A549 (cell line): ENCODE measurements around the gene DDX10. TPM values are rescaled to one million over a fixed set of nuclear protein-coding genes. Genes with fewer than 3 reads are reported as not detected.

ENCODE experiments used
- ATAC-seq, 2 experiments: fragments of 200-7000 bp in 1 of 2; fragments of >200 bp in 1 of 2; cut with Nextera tagmentation in 1 of 2; cut with Tn5 transposase in 1 of 2; 3 replicates each; pipeline versions ENCODE4 v1.8.0 to v1.9.1; 2018 to 2020; ENCODE audit warnings: mild to moderate bottlenecking in 1 of 2, moderate library complexity in 1 of 2
- CTCF ChIA-PET: fragments of 300-600 bp; sonication (Branson Sonifier 250); formaldehyde crosslinking; extraction: SDS; loops from one replicate; lab custom pipeline; 2021; ENCODE audit warnings: antibody characterized with exemption, inconsistent platforms; lab: Yijun Ruan, JAX
- POLR2A ChIA-PET: fragments of 350-600 bp; formaldehyde crosslinking; extraction: SDS; loops from one replicate; lab custom pipeline; 2021; ENCODE audit warnings: antibody characterized with exemption, inconsistent platforms; lab: Yijun Ruan, JAX
- DNase-seq, 2 experiments: peaks; one replicate each; pipeline versions ENCODE4 v3.0.0 to v3.0.0-alpha.2; 2011 to 2016; ENCODE audit warnings: low read depth in 1 of 2, low spot score in 1 of 2
- FAIRE-seq: peaks from 2 replicates; lab custom pipeline; 2011; peaks lifted over from hg19 to GRCh38; lab: Jason Lieb, UNC
- H3K27ac ChIP-seq, 2 experiments: fragments of >200 bp; sonication (Bioruptor Twin); formaldehyde crosslinking; 3 replicates each; pipeline ENCODE4 v1.5.1; 2016 to 2017
- H3K4me1 ChIP-seq: fragments of >200 bp; sonication (Bioruptor Twin); formaldehyde crosslinking; 3 replicates; pipeline ENCODE4 v1.6.1; 2016
- H3K4me2 ChIP-seq: fragments of >200 bp; sonication (Bioruptor Twin); formaldehyde crosslinking; 3 replicates; pipeline ENCODE4 v1.6.1; 2016
- H3K4me3 ChIP-seq: fragments of >200 bp; sonication (Bioruptor Twin); formaldehyde crosslinking; 3 replicates; pipeline ENCODE4 v1.5.1; 2016
- H3K9me3 ChIP-seq: fragments of >200 bp; sonication (Bioruptor Twin); formaldehyde crosslinking; 3 replicates; pipeline ENCODE4 v1.6.1; 2016
- CHD2 ChIP-seq: fragments of 150-350 bp; IDR thresholded peaks from 2 replicates; pipeline ENCODE4 v1.6.1; 2014; ENCODE audit warnings: low read length; ENCODE audit not compliant: partially characterized antibody
- CTCF ChIP-seq: fragments of >200 bp; sonication (Bioruptor Twin); formaldehyde crosslinking; IDR thresholded peaks from 3 replicates; pipeline ENCODE4 v1.5.1; 2016
- EHF ChIP-seq: fragments of 250-450 bp; sonication (Bioruptor Pico); IDR thresholded peaks from 2 replicates; pipeline ENCODE4 v1.5.0; 2020; ENCODE audit warnings: mild to moderate bottlenecking
- ESRRA ChIP-seq: fragments of 150-350 bp; IDR thresholded peaks from 2 replicates; pipeline ENCODE4 v1.6.1; 2014; ENCODE audit warnings: mild to moderate bottlenecking, low read length, borderline replicate concordance
- FOSB ChIP-seq: fragments of 250-450 bp; sonication (Bioruptor Pico); IDR thresholded peaks from 2 replicates; pipeline ENCODE4 v1.5.0; 2020; ENCODE audit warnings: mild to moderate bottlenecking, moderate library complexity
- HMGXB4 ChIP-seq: fragments of 250-450 bp; sonication (Bioruptor Pico); IDR thresholded peaks from 2 replicates; pipeline ENCODE4 v1.5.0; 2021; ENCODE audit warnings: mild to moderate bottlenecking, moderate library complexity, borderline replicate concordance
- NPAS2 ChIP-seq: fragments of 250-450 bp; sonication (Bioruptor Pico); IDR thresholded peaks from 2 replicates; pipeline ENCODE4 v1.8.0; 2022; ENCODE audit warnings: mild to moderate bottlenecking, moderate library complexity, borderline replicate concordance
- POLR2AphosphoS2 ChIP-seq: conservative IDR thresholded peaks from 2 replicates; pipeline ENCODE4 v1.6.1; 2012; ENCODE audit warnings: low read length, improper control_type of control experiment, inconsistent platforms
- RARB ChIP-seq: fragments of 250-450 bp; sonication (Bioruptor Pico); IDR thresholded peaks from 2 replicates; pipeline ENCODE4 v1.8.0; 2021; ENCODE audit warnings: mild to moderate bottlenecking, moderate library complexity
- RNF2 ChIP-seq: fragments of 200-600 bp; sonication (generic); IDR thresholded peaks from 2 replicates; pipeline ENCODE4 v1.6.1; 2016; ENCODE audit warnings: low read depth, mild to moderate bottlenecking, antibody characterized with exemption, moderate library complexity, borderline replicate concordance
- SMC3 ChIP-seq: fragments of >200 bp; sonication (Bioruptor Twin); formaldehyde crosslinking; IDR thresholded peaks from 3 replicates; pipeline ENCODE4 v1.6.1; 2018; ENCODE audit warnings: inconsistent platforms
- SREBF2 ChIP-seq: fragments of 450-650 bp; IDR thresholded peaks from 2 replicates; pipeline ENCODE4 v1.6.1; 2014; ENCODE audit warnings: mild to moderate bottlenecking, moderate library complexity
- ZSCAN20 ChIP-seq: fragments of 250-450 bp; sonication (Bioruptor Pico); IDR thresholded peaks from 2 replicates; pipeline ENCODE4 v1.8.0; 2022; ENCODE audit warnings: mild to moderate bottlenecking, moderate library complexity
- WGBS: methylation state at CpG from one replicate; pipeline ENCODE4 v1.1.6; 2017; ENCODE audit errors: missing lambda C conversion rate; 5-methylcytosine and 5-hydroxymethylcytosine counted together
- polyA plus RNA-seq, 4 experiments: library from polyadenylated mRNA; depleted of rRNA in 3 of 4; stranded (reverse); fragments of >200 nt; fragmentation: RNase III in 1 of 4; extraction: RNeasy Plus Mini Kit Qiagen cat#74134 plus additional on column Dnase treatment in 1 of 4; gene quantifications; 2 replicates in 3 of 4; 3 replicates in 1 of 4; pipeline ENCODE4 v1.2.3, GENCODE V29; 2011 to 2017
- TF ChIP-seq, protein P1 (sequence below): fragments of 450-650 bp; IDR thresholded peaks from 2 replicates; pipeline ENCODE4 v1.6.1; 2014; ENCODE audit warnings: antibody characterized with exemption
- TF ChIP-seq, protein P2 (sequence below): IDR thresholded peaks from 2 replicates; pipeline ENCODE4 v1.6.1; 2012
- TF ChIP-seq, protein P3 (sequence below): fragments of >200 bp; sonication (Bioruptor Twin); formaldehyde crosslinking; IDR thresholded peaks from 2 replicates; pipeline ENCODE4 v1.6.1; 2016

The DDX10 gene
- polyA plus RNA-seq, 2 of the 4 experiments (the other 2 are of a cell fraction), result 46.0 to 189 TPM

DNA sequence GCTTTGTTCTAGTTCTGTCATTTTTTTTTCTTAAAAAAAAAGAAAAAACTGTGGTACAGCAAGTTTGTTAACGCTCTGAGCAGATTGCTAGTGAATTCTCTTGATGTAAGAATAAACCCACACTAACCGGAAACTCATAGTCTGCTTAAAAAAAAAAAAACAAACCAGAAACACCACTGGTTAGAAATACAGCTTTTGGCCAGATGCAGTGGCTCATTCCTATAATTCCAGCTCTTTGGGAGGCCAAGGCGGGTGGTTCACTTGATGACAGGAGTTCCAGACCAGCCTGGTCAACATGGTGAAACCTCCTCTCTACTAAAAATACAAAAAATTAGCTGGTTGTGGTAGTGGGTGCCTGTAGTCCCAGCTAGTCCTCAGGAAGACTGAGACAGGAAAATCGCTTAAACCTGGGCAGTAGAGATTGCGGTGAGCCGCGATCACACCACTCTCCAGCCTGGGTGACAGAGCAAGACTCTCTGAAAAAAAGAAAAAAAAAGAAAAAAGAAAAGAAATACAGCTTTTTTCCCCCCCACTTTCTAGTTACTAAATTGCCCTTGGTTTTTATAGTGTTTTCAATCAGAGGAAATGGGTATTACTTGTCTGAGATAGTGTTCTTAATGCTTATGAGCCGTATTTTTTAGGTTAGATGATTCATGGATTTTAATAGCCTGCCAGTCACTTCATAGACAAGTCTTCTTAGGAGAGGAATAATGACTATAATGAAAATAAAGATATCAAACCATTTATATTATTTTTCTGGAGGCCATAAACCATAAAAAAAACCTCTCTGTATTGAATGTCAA is 222.8 kb downstream of the DDX10 start:
- no peak for TF ChIP-seq SMC3
- TF ChIP-seq, protein P1, sequence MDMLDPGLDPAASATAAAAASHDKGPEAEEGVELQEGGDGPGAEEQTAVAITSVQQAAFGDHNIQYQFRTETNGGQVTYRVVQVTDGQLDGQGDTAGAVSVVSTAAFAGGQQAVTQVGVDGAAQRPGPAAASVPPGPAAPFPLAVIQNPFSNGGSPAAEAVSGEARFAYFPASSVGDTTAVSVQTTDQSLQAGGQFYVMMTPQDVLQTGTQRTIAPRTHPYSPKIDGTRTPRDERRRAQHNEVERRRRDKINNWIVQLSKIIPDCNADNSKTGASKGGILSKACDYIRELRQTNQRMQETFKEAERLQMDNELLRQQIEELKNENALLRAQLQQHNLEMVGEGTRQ, result no peak
- TF ChIP-seq NPAS2 (CRISPR knock-in tag), result no peak
- no peak for TF ChIP-seq SREBF2
- no peak for TF ChIP-seq ESRRA
- TF ChIP-seq, all 56 proteins: peak for 0
- Histone ChIP-seq H3K4me3 (no peak overlapping the region), H3K4me1 (peaks cover 36% of the 10 kb centered on the region), H3K4me2 (no peak overlapping the region; the same call in 2 of the 3 replicates), H3K9me3 (no peaks in the 10 kb centered on the region), H3K27ac (peak overlapping the region; percentile 3 to 71; a peak in 4 of 6 replicates)
- ATAC-seq (no peak), FAIRE-seq (no peak), DNase-seq (no peak)
- ChIA-PET POLR2A (interaction anchor here (0.7 kb wide), 1 partner anchor 660 kb away, joined by 3 read pairs; no protein-coding TSS in a partner anchor), CTCF (interaction anchor here (0.6 kb wide), 1 partner anchor 62 kb away, joined by 3 read pairs; no protein-coding TSS in a partner anchor)
- 95% methylated on average over 8 of the region's 8 CpGs for WGBS

GRCh38 chr11:108890482-108891105 is 225.7 kb downstream of the DDX10 start:
- CTCF ChIA-PET, result interaction anchor here (0.8 kb wide), 1 partner anchor 19 kb away, joined by 3 read pairs; no protein-coding TSS in a partner anchor
- no peaks in the 10 kb centered on the region for H3K9me3 ChIP-seq
- TF ChIP-seq RARB (CRISPR knock-in tag) (no peak), SREBF2 (no peak), ESRRA (no peak), RNF2 (no peak), HMGXB4 (CRISPR knock-in tag) (no peak), CTCF (no peak), SMC3 (no peak), CHD2 (no peak), POLR2AphosphoS2 (no peak), FOSB (no peak), ZSCAN20 (CRISPR knock-in tag) (no peak), EHF (CRISPR knock-in tag) (no peak)
- TF ChIP-seq, protein P2, sequence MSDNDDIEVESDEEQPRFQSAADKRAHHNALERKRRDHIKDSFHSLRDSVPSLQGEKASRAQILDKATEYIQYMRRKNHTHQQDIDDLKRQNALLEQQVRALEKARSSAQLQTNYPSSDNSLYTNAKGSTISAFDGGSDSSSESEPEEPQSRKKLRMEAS, result no peak
- TF ChIP-seq, protein P3, sequence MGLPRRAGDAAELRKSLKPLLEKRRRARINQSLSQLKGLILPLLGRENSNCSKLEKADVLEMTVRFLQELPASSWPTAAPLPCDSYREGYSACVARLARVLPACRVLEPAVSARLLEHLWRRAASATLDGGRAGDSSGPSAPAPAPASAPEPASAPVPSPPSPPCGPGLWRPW, result no peak
- no peak overlapping the region for H3K4me3 ChIP-seq
- no peak for DNase-seq
- no peak overlapping the region for H3K27ac ChIP-seq
- WGBS, result 93% methylated on average over 5 of the region's 5 CpGs
- H3K4me1 ChIP-seq, result peaks cover 41% of the 10 kb centered on the region
- H3K4me2 ChIP-seq, result no peak overlapping the region
- POLR2A ChIA-PET, result no interaction called here
- ATAC-seq, result no peak
- FAIRE-seq, result no peak
